GM21360 (cell line): ENCODE data around the gene KRT36.

ENCODE experiments used
- ATAC-seq: cut with Tn5 transposase; IDR thresholded peaks from one replicate; pipeline ENCODE4 v1.9.1; 2021; ENCODE audit warnings: mild to moderate bottlenecking, moderate library complexity; ENCODE audit not compliant: unreplicated experiment

Gene KRT36

DNA sequence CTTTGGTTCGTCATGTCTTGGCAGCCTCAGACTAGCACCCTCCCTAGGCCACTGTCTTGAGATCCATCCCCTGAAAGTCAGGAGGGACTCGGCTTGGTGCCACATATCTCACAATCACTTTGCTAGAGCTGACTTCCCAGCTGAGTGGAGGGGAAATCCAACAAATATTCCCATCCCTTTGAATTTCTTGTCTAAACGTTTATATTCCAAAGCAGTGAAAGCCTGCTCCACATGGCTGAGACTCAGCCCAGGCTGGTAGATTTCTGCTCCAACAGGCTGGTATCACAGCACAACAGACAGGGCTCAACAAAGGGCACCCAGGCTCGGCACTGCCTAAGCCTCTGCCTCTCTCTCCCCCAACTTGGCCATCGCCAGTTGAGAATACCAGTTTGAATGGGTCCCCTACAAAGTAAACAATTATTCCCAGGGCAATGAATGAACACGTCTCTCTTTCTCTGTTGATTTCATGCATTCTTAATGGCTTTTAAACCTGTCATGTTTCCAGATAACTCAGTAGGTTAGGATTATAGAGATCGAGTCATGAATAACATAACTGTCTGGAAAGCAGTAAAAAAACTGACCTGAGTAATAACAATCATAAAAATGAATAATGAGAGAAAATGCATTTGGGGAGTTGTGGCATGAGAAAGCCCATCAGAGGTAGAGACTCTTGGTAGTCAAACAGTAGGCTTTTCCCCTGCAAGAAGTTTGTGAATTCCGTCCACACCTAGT, 14.7 kb upstream of the KRT36 start:
- no peak for ATAC-seq

- no peak for ATAC-seq
These were observed 13.5 kb upstream of the KRT36 start for GRCh38 chr17:41503202-41503601.

GRCh38 chr17:41500131-41500911, 10.6 kb upstream of the KRT36 start:
- ATAC-seq, result no peak

DNA sequence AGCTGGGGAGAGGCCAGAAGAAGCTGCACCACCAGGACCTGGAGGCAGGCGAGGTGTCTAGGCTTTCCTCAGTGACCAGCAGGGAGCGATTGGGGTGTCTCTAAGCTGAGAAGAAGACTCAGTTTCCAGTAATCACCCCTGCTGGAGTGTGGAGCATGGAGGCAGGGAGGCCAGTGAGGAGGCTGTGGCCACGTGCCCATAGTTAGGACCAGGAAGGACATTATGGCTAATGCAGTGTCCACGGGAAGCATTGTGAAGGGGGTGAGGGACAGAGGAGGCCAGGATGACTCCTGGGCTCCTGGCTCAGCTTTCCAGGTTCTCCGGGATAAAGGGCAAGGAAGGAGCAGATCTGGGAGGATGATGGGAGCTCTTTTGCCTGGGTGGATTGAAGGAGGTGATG, 10.0 kb upstream of the KRT36 start:
- ATAC-seq, result no peak

- ATAC-seq, result no peak
These were observed 8.6 kb upstream of the KRT36 start for GRCh38 chr17:41498276-41498675.

DNA sequence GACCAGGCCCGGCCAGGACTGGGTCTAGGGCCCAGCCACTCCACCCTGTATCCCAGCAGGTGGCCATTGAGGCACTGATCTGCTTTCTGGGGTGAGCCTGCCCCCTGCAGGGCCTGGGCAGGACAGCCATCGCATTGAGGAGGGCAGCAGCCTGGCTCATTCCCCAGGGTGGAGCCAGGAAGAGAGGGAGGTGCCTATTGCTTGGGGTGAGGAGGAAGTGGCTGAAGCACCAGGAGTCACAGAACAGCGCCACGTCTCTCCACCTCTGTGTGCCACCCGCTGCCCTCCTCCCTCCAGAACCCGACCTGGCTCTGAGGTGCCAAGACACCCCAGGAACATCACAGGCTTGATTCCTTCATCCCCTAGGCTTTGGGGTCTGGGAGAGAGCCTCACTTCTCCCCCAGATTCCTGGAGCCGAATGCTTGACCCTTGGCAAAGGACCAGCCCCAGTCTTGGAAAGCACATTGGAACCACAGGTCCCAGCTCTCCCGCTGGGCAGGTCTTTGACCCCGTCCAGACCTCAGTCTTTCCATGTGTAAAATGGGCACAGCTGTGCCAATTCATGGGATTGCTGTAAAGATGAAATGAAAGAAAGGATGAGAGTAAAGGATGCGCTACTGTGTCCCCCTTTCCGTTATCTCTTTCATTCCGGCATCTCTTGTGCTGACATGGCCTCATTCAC, 7.2 kb upstream of the KRT36 start:
- ATAC-seq, result no peak

DNA sequence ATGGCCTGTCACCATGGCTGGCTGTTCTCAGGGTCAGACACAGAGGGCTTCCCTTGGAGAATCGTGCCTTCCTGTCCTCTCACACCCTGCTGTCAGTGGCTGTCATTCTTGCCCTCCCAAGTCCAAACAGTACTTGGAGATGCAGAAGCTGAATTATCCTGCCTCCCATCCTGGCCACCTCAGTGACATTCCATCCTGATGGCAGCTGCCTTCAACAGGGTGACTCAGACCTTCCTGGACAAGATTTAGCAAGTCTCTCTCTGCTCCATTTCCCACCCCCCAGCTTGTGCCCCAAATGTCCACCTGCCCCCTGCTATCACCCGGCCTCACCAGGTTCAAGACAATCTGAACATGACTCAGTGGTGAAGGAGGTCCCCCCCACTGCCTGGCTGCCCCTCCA, 4.8 kb upstream of the KRT36 start:
- no peak for ATAC-seq

- ATAC-seq, result no peak
These were observed 3.1 kb upstream of the KRT36 start for GRCh38 chr17:41492771-41493170.

GRCh38 chr17:41492351-41492750, 2.6 kb upstream of the KRT36 start:
- ATAC-seq, result no peak

DNA sequence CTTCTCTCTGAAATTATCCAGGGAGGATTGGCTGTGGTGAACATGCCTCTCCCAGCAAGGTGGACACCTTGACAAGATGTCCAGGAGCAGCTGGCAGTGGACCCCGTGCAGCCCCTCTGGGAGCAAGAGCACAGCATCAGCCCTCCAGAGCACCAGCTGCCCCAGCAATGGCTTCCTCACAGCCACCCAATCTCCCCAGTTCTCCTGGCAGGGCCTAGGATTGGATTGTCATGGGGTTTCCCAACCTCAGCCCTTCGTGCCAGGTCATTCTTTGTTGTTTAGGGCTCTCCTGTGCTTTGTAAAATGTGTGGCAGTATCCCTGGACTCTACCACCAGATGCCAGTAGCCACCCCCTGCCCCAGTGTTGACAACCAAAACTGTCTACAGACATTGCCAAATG, 1.8 kb upstream of the KRT36 start:
- ATAC-seq, result no peak

DNA sequence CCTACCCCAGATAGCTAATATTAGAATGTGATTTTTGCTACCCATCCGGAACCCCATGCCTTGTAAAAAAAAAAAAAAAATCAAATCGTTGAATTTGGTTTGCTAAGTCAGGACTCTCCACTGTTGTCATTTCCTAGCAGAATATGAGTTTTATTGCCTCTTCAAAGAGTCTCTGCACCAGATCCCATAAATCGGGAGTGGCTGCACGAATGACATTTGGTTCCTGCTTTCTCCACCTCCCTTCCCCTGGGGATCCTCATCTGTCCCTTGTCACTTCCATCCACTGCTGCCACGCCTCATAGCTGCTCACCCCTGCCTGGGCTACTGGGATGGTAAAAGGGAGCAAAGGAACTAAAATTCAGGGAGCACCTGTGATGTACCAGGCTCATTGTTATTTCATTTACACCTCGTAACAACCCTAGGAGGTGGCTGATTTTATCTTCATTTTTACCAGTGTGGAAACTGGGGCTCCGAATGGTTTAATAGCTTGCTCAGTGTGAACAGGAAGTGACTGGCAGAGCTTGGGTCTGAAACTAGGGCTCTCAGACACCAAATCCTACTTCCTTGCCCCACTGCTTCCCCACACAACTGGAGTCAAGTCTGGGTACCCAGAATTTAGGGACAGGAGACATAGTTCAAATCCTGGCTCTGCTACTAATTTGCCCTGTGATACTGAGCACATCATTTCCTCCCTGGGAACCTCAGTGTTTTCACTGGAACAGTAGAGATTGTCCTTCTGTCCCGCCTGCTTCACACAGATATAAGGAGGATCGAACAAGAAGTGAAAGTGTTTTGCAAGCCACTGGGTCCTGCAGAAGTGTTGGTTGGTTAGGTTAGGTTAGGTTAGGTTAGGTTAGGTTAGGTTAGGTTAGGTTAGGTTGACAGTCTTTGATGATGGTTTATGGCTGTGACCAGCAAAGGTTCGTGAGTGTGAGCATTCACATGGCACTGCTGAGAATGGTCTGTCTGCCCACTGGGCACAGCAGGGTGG, 585 bp upstream of the KRT36 start:
- no peak for ATAC-seq

DNA sequence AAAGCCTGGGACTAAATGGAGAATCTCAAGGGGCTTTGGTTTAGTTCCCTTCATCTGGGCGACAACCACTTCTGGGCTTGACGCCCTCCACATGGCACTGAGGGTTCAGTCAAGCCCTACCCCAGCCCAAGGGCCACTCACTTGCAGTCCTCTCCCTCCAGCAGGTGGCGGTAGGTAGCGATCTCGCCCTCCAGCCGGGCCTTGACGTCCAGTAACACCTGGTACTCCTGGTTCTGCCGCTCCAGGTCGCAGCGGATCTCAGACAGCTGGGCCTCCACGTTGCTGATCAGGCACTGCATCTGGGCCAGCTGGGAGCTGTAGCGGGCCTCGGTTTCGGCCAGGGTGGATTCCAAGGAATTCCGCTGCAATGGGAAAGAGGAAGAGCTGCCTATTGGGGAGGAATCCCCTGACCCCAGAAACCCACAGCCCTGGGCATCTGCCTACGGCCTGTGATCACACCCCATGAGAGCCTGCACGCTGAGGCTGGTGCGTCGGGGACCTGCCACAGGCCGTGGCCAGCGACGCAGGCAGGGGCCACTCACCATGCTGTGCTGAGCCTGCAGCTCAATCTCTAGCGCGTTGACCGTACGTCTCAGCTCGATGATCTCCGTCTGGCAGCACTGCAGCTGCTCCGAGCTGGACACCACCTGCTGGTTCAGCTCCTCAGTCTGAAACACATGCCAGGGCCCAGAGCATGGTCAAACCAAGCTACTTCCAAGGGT, 2.7 kb downstream of the KRT36 start:
- ATAC-seq, result no peak

GRCh38 chr17:41486316-41486715, 3.4 kb downstream of the KRT36 start:
- no peak for ATAC-seq

DNA sequence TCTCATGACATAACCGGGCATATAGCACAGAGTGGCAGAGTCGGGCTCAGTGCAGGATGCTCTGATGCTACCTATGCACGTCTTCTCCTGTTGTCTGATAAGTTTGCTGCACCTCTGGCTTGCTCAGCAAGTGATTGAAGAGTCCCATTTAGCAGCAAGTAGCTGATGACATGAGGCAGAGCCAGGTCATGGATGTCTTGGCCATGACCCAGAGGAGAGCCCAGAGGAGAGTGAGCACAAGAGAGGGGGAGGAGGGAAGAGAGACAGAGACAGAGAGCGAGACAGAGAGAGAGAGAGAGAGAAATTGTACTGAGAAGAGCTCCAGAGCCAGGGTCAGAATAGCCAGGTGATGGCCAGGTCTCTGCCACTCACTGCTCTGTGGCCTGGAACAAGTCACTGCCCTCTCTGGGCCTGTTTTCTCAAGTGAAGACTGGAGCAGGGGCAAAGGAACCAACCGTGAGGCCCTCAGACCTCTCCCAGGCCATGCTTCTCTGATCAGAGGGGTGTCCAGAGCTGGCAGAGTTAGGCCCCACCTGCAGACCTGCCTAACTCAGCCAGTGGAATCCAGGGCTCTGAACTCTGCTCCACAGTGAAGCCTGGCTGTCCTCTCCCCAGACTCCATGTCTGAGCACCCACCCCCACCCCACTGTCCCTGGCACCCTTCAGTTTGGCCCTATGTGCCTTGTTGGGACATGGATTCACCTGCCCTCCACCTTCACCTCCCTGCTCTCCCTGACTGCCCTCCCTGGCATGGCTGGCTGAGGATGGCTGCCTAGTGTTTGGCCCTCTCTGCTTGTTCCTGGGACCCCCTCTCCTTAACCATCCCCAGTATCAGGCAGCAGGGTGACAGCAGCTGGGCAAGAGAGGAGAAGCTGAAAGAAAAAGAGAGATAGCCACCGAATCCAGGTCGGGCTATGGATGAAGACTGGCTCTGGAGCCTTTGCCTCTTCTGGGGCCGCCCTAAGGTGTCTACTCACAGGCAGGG, 4.5 kb downstream of the KRT36 start:
- ATAC-seq, result no peak

- no peak for ATAC-seq
These were observed 5.5 kb downstream of the KRT36 start for GRCh38 chr17:41483991-41484826.

GRCh38 chr17:41483531-41483930, 6.2 kb downstream of the KRT36 start:
- ATAC-seq, result no peak

GRCh38 chr17:41481036-41481435, 8.7 kb downstream of the KRT36 start, which contains the start of gene KRT35:
Gene KRT35, minus strand, starts transcription at chr17:41481151. Its CDS starts 54 bp downstream, at chr17:41481097.
- no peak for ATAC-seq

- no peak for ATAC-seq
These were observed 9.1 kb downstream of the KRT36 start for GRCh38 chr17:41480581-41480980.
